ENCODE data around the gene XRCC2.

GRCh38 chr7:152633072-152633471, 42.9 kb downstream of the XRCC2 start:
- TF ChIP-seq CTCF (IDR thresholded peaks at IDR 0.05) (no peak), POLR2A (IDR thresholded peaks at IDR 0.05; ENCODE audit: low read depth) (no peak)
